GM18505 (cell line): ENCODE results near the gene SYNE2.

Experiments
- ATAC-seq: cut with Tn5 transposase; IDR thresholded peaks from one replicate; pipeline ENCODE4 v1.9.1; 2021; ENCODE audit not compliant: unreplicated experiment
- POLR2A ChIP-seq: IDR thresholded peaks from 4 replicates; pipeline ENCODE4 v1.6.1; 2011; ENCODE audit warnings: borderline replicate concordance; ENCODE audit not compliant: insufficient read depth, insufficient read length; ENCODE audit errors: extremely low read depth

Gene SYNE2

DNA sequence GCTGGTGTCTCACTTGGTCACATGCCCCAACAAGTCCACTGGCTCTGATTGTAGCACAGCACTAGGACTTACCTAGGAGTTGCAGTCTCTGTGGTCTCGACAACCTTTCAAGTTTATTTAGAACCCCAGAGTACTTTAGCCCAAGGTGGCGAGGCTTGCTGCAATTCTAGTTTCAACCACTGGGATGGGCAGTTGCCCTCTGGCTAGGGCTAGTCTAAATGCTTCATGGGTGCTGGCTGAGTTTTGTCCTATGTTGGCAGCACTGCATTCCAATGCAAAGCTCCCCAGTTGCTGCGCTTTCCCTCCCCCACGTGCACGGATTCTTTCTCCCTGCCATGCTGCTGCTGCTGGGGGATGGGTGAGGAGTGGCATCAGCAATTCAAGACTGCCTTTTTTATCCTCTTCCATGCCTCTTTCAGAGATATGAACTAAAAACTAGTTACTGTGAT, 207.9 kb downstream of the SYNE2 start:
- ATAC-seq = no peak
- no peak for TF ChIP-seq POLR2A

DNA sequence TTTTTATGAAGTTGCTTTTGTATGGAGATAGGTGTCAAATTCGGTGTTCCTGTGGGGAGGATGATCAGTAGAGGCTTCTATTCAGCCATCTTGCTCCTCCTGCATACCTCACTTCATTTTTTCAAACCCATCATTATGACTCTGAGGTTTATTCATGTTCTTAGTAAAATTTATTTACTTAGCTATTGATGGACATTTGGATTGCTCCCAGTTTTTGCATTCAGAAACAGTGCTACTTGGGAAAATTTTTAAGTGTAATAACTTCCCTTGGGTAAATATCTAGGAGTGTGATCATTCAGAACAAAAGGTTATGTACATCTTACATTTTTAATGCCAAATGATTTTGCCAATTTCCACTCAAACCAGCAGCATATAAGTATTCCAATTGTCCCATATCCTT, 208.3 kb downstream of the SYNE2 start:
- TF ChIP-seq POLR2A = no peak
- no peak for ATAC-seq

DNA sequence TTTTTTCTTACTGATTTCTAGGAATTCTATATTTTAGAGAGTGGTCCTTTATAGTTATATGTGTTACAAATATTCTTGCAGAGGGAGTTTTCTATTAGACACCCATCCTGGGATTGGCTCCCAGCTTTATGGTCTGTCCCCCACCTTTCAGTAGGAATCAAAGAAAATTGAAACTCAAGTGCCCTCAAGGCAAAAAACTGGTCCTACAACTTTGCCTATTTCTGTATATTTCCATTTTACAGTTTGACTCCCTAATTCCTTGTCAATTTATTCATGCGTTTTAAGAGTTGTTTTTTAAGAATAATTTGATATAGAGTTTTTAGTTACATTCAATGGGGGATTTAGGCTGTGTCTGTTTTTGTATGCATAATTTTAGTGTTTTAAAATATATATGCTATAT, 208.9 kb downstream of the SYNE2 start:
- ATAC-seq = no peak
- no peak for TF ChIP-seq POLR2A

DNA sequence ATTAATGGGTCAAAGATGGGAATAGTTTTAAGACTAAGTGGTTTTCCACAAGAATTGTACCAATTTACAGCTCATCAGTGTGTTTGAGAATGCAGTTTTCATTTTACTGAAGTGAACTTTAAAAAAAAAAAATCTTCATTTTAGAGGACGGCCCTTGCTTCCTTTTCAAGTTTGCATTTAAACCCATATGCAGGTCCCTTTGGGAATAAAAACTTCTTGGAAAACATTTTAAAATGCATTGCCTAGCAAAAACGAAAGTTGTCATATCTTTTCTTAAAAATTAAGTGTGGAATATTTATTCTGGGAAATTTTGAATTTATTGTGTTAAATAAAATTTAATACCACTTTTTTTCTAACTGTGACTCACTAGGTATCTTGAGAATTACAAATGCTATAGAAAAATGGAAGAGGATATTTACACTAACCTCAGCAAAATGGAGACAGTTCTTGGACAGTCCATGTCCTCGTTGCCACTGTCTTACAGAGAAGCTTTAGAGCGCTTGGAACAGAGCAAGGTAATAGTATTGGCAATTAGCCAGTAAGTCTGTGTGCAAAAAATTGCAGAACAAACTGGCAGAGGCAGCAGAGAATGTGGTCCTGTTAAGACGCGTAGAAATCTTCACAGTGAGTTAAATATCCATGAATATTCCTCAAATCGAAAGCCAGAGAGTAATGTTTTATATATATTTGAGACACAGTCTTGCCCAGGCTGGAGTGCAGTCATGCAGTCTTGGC, 209.7 kb downstream of the SYNE2 start:
- TF ChIP-seq POLR2A = no peak
- ATAC-seq = no peak

DNA sequence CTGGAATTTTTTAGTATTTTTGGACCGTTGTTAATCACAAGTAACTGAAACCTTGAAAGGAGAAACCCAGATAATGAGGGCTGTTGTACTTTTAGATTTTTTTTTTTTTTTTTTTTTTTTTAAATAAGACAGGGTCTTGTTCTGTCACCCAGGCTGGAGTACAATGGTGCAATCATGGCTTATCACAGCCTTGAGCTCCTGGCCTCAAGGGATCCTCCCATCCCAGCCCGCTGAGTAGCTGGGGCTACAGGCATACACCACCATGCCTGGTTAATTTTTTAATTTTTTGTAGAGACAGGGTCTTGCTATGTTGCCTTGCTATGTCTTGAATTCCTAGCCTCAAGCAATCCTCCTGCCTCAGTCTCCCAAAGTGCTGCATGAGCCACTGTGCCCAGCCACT, 211.6 kb downstream of the SYNE2 start:
- TF ChIP-seq POLR2A = no peak

DNA sequence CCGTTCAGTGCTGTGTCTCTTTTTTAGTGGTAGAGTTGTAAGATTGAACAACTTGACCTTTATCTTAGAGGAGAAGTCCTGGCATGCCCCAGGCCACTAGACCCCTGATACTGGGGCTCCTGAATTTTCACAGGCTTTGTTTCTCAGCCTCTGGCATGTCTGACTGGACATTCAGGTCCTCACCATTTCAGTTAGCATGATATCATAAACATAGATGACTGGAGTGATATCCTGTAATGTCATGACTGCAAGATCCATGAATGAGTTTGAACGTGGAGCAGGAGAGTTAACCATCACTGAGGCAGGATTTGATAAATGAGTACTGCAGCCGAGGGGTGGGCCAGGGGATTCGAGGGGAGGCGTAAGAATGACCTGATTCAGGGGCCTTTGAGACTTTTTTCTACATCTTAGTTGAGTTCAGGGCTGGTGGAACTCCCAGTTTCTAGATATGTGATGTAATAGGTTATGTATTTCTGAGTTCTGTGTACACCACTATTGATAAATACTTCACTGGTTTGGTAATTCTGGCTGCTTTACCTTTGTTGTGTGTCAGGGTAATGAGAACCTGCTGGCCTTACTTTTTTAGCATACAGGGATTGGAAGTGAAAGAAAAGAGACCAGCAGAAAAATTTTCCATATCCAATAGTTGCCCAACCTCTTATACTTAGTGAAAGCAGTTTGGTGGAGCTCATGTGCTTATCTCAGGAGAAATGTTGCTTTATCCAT, 217.0 kb downstream of the SYNE2 start:
- TF ChIP-seq POLR2A = no peak
- ATAC-seq = no peak

More for the DNA sequence above, 211.6 kb downstream of the SYNE2 start:
- ATAC-seq = no peak

DNA sequence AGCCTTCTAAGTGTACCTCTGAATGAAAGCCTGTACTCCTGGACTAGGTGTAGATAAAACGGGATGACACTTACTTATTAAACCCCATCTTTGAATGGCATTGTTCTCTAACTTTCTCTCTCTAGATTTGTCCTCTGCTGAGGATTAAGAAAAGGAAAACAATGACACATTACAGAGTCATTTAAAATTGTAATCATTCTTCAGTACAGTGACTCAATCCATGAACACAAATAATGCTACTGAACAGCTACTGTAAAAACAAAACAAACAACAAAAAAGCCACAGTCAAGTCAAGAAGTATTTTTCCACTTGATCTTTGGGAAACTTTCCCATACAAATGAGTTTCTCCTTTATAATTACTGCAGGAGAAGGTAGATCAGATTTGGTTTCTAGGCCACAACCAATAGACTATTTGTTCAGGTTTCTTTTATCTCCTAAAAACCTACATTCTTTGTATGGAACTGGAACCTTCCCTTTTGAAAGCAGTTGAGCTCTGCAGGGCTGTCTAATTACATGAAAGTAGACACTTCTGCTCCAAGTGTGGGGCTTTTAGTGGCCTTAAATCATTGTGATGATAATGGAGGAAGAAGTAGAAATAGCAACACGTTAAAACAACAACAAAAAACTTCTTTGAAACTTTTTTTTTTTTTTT, 222.3 kb downstream of the SYNE2 start:
- TF ChIP-seq POLR2A = no peak
- no peak for ATAC-seq

DNA sequence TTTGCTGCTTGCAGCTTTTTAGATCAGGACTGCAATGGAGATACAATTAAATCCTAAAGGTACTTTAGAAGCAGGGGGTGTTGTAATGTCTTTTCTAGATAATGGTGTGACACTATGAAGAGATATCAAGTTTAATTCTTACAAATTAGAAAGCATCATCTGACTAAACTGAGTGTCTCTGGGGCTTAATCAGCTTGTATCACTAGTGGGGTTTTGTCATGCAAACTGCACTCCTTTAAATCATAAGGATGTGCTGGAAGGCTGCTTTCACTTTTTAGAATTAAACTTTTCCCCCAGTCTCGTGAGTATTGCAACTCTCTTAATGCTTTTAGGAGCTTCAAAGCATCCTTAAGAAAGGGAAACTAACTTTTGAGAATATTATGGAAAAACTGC, 222.8 kb downstream of the SYNE2 start:
- ATAC-seq = no peak
- no peak for TF ChIP-seq POLR2A

DNA sequence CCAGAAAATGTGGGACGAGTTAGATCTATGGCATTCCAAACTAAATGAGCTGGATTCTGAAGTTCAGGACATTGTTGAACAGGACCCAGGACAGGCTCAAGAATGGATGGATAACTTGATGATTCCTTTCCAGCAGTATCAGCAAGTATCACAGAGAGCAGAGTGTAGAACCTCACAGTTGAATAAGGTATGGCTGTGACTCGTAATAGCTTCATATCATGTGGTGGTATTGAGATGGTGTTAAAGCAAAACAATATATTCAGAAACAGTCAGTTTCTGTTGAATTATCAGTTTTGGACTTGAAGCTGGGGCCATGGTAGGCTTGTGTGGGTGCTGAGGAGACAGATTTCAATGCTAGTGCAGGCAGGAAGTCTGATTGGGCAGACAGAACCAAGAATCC, 227.6 kb downstream of the SYNE2 start:
- no peak for ATAC-seq
- TF ChIP-seq POLR2A = no peak

DNA sequence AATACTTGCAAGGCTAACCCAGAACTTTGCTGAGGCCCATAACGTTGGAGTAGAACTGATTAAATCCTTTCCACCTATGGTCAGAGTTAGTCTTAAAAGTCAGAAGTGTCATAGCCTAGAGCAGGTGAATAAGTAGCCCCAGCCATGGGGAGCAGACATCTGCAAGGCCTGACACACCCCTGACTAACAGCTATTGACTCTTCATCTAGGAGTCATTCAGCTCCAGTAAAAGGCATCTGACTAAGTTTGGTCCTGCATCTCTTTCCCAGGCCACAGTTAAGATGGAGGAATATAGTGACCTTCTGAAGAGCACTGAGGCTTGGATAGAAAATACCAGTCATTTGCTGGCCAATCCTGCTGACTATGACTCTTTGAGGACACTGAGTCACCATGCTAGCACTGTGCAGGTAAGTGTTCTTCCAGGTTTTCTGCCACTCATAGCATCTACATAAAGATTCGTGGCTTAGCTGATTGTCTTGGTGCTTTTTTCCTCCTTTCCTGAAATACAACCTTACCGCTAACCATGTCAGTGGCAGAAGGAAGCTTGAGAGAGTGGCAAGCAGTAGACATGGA, 228.5 kb downstream of the SYNE2 start:
- ATAC-seq = no peak
- TF ChIP-seq POLR2A = no peak

DNA sequence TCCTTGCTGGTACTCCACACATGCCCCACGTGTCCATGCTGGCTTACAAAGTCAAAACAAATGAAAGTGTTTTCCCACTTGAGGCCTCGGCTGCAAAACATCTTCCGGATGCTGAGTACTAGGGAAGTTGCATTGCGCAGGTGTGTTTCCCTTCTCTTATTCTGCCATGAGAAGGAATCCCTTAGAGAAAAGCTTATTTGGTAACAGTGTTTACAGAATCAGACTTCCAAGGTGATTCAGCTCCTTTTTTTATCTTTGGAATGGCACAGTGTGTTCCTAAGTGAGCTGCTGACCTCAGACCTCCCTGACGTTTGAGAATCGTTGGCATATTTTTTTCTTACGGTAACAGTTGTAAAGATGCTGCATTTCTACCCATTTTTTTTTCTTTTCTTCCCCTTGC, 230.0 kb downstream of the SYNE2 start:
- no peak for TF ChIP-seq POLR2A
- no peak for ATAC-seq

DNA sequence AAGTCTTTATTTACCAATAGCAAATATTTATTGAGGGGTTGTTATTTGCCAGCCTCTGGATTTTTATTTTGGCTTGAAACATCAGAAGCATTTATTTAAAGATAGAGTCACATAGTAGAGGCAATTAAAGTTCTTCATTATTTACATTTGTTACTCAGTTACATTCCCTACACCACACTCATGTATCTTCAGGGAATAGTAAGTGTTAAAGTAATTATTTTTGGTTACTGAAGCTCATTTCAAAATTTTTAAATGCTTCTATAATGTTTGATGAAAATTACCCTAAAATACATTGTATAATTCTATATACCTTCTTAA, 235.8 kb downstream of the SYNE2 start:
- TF ChIP-seq POLR2A = no peak
- no peak for ATAC-seq

DNA sequence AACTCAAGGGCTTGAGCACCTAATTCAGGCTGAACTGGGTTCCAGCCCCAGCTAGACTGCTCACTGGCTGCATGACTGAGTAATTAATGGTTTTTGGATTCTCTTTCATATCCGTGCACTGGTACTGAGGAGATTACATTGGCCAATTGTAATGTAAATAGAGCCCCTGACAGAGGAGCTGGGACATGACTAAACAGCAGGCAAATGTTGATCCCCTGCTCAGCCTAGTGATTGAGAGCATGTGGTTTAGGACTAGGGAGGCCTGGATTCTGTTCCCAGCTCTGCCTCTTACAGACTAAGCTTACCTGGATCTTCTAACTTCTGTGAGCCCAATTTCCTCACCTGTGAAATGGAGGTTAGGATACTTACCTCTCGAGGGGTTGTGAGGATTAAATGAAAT, 237.1 kb downstream of the SYNE2 start:
- no peak for TF ChIP-seq POLR2A
- no peak for ATAC-seq
